Panc1 (cell line): Measurements from ENCODE around the gene SHISA4. TPM values are rescaled to one million over a fixed set of nuclear protein-coding genes. Genes with fewer than 3 reads are reported as not detected.

Experiments used
- ATAC-seq: fragments of 200-7000 bp; cut with Tn5 transposase; 2 replicates; pipeline ENCODE4 v1.9.1; 2020; ENCODE audit warnings: mild to moderate bottlenecking, moderate library complexity
- BruUV-seq: library from RNA; stranded (reverse); fragments of 400-500 nt; replicated peaks from 2 replicates; lab custom pipeline; 2021; lab: Mats Ljungman, UMichigan
- CTCF ChIA-PET: fragments of 300-600 bp; sonication (Branson Sonifier 250); formaldehyde crosslinking; loops from one replicate; lab custom pipeline; 2022; ENCODE audit warnings: antibody characterized with exemption; lab: Charles Lee
- POLR2A ChIA-PET: fragments of 300-600 bp; sonication (Branson Sonifier 250); formaldehyde crosslinking; loops from one replicate; lab custom pipeline; 2022; ENCODE audit warnings: antibody characterized with exemption; lab: Charles Lee
- DNase-seq: peaks from one replicate; pipeline ENCODE4 v3.0.0-alpha.2; 2010; ENCODE audit warnings: low read depth, low spot score
- H3K27ac ChIP-seq: 2 replicates; pipeline ENCODE4 v1.5.1; 2011; ENCODE audit warnings: mild to moderate bottlenecking, low read length, inconsistent platforms
- H3K27me3 ChIP-seq: fragments of 200-500 bp; sonication (Bioruptor generic); 2 replicates; pipeline ENCODE4 v1.6.0; 2014; ENCODE audit warnings: low read length, inconsistent platforms; ENCODE audit not compliant: control insufficient read depth, insufficient read depth
- H3K36me3 ChIP-seq: fragments of 200-500 bp; sonication (Bioruptor generic); 2 replicates; pipeline ENCODE4 v1.5.1; 2014; ENCODE audit warnings: inconsistent platforms, mild to moderate bottlenecking, low read length, moderate library complexity; ENCODE audit not compliant: control insufficient read depth, insufficient read depth
- H3K4me1 ChIP-seq: 2 replicates; pipeline ENCODE4 v1.5.1; 2011; ENCODE audit warnings: inconsistent platforms, mild to moderate bottlenecking, low read length, moderate library complexity; ENCODE audit not compliant: control insufficient read depth, insufficient read depth
- H3K4me3 ChIP-seq, 2 experiments: 2 replicates each; pipeline ENCODE4 v1.5.1; 2011 to 2012; ENCODE audit warnings: low read depth in 2 of 2, low read length in 2 of 2, mild to moderate bottlenecking in 2 of 2, inconsistent platforms in 1 of 2, moderate library complexity in 1 of 2
- H3K9me3 ChIP-seq: fragments of 200-500 bp; sonication (Bioruptor generic); 2 replicates; pipeline ENCODE4 v1.5.1; 2014; ENCODE audit warnings: low read depth, mild to moderate bottlenecking, inconsistent platforms, low read length, moderate library complexity; ENCODE audit not compliant: control insufficient read depth, insufficient read depth
- CTCF ChIP-seq: fragments of 450-650 bp; IDR thresholded peaks from 2 replicates; pipeline ENCODE4 v1.5.1; 2017; ENCODE audit warnings: mild to moderate bottlenecking
- POLR2AphosphoS5 ChIP-seq: IDR thresholded peaks from 2 replicates; pipeline ENCODE4 v1.6.1; 2012; ENCODE audit warnings: mild to moderate bottlenecking, low read depth, low read length, moderate library complexity
- REST ChIP-seq, 2 experiments: IDR thresholded peaks; 2 replicates each; pipeline ENCODE4 v1.6.1; 2011 to 2012; ENCODE audit warnings: low read depth in 2 of 2, control low read depth in 1 of 2, low read length in 1 of 2, mild to moderate bottlenecking in 1 of 2, moderate library complexity in 1 of 2; ENCODE audit not compliant: insufficient read depth in 1 of 2
- SIN3A ChIP-seq: IDR thresholded peaks from 2 replicates; pipeline ENCODE4 v1.6.1; 2012; ENCODE audit warnings: low read depth, mild to moderate bottlenecking, low read length, moderate library complexity, borderline replicate concordance; ENCODE audit not compliant: insufficient read depth
- TCF7L2 ChIP-seq: IDR thresholded peaks from 2 replicates; pipeline ENCODE4 v1.6.1; 2011; ENCODE audit warnings: mild to moderate bottlenecking, low read depth, low read length, inconsistent platforms
- in situ Hi-C: cut with HindIII; loops from 2 replicates; pipeline ENCODE4 v1.10.0; 2016; ENCODE audit warnings: low sequenced_read_pairs, low pct_unique_long_range_greater_than_20kb
- intact Hi-C: fragments of 100-400 bp; cut with micrococcal nuclease; formaldehyde crosslinking; loops from one replicate; pipeline ENCODE4 v1.10.0; 2022; ENCODE audit not compliant: unreplicated experiment
- total RNA-seq: library from RNA; stranded (reverse); gene quantifications from one replicate; pipeline ENCODE4 v1.2.1, GENCODE V29; 2021; ENCODE audit not compliant: unreplicated experiment

SHISA4 gene
- total RNA-seq, 1 experiment from 2014 or later = 38.2 TPM

GRCh38 chr1:201880928-201881571 lies 7.6 kb upstream of the SHISA4 start:
- H3K36me3 ChIP-seq = peaks cover 2% of the 10 kb centered on the region; the same call in 1 of the 2 replicates
- in situ Hi-C loops = no loop called here
- no peak overlapping the region for H3K27ac ChIP-seq
- H3K4me3 ChIP-seq = no peak overlapping the region
- no peaks in the 10 kb centered on the region for H3K27me3 ChIP-seq
- ChIA-PET POLR2A (interaction anchor here (0.5 kb wide), 1 partner anchor 21 kb away, joined by 3 read pairs; no protein-coding TSS in a partner anchor), CTCF (no interaction called here)
- TF ChIP-seq CTCF (no peak), TCF7L2 (no peak), SIN3A (no peak), REST (IDR thresholded peaks at IDR 0.05; ENCODE audit: insufficient read depth in 1 of 2, low read depth in 2 of 2, low read length in 1 of 2) (no peak), POLR2AphosphoS5 (no peak)
- no peak for ATAC-seq
- no peaks in the 10 kb centered on the region for H3K9me3 ChIP-seq
- no TSS peak for BruUV-seq
- intact Hi-C loops = no loop called here
- no peaks in the 10 kb centered on the region for H3K4me1 ChIP-seq
- no peak for DNase-seq

GRCh38 chr1:201881617-201882016 lies 7.1 kb upstream of the SHISA4 start:
- Histone ChIP-seq H3K27ac (no peak overlapping the region), H3K36me3 (0 out of 2 replicates have a peak, but pooled peaks cover 2% of the 10 kb centered on the region), H3K9me3 (no peaks in the 10 kb centered on the region), H3K4me1 (no peaks in the 10 kb centered on the region), H3K4me3 (no peak overlapping the region), H3K27me3 (no peaks in the 10 kb centered on the region)
- BruUV-seq = no TSS peak
- ATAC-seq (no peak), DNase-seq (no peak)
- intact Hi-C loops = no loop called here
- ChIA-PET POLR2A (no interaction called here), CTCF (interaction anchor here (0.6 kb wide), 1 partner anchor 83 kb away, joined by 8 read pairs; no protein-coding TSS in a partner anchor)
- in situ Hi-C loops = no loop called here
- TF ChIP-seq POLR2AphosphoS5 (no peak), SIN3A (no peak), CTCF (no peak), TCF7L2 (no peak)
